Calu3 (cell line): ENCODE data around the gene MALRD1. TPM values are rescaled to one million over a fixed set of nuclear protein-coding genes. Genes with fewer than 3 reads are reported as not detected.
A peak's percentile ranks its signal among the peaks of the same experiment; 100 is the strongest.

Experiments used
- BruUV-seq: library from RNA; stranded (reverse); fragments of 400-500 nt; replicated peaks from 2 replicates; lab custom pipeline; 2021; lab: Mats Ljungman, UMichigan
- CTCF ChIA-PET: fragments of 300-600 bp; sonication (Branson Sonifier 250); formaldehyde crosslinking; loops from one replicate; lab custom pipeline; 2022; ENCODE audit warnings: antibody characterized with exemption; lab: Charles Lee
- DNase-seq: peaks from one replicate; pipeline ENCODE4 v3.0.0; 2022
- H3K27ac Mint-ChIP-seq: one replicate; pipeline ENCODE4 v1.8.0; 2022; ENCODE audit warnings: mixed read lengths; ENCODE audit not compliant: unreplicated experiment
- H3K27me3 Mint-ChIP-seq: one replicate; pipeline ENCODE4 v1.8.0; 2022; ENCODE audit warnings: mixed read lengths; ENCODE audit not compliant: unreplicated experiment
- H3K36me3 Mint-ChIP-seq: one replicate; pipeline ENCODE4 v1.8.0; 2022; ENCODE audit warnings: mild to moderate bottlenecking, moderate library complexity, mixed read lengths; ENCODE audit not compliant: insufficient read depth, unreplicated experiment
- H3K4me1 Mint-ChIP-seq: one replicate; pipeline ENCODE4 v1.8.0; 2022; ENCODE audit warnings: mild to moderate bottlenecking, low read depth, mixed read lengths; ENCODE audit not compliant: unreplicated experiment
- H3K4me3 Mint-ChIP-seq: one replicate; pipeline ENCODE4 v1.8.0; 2022; ENCODE audit warnings: mild to moderate bottlenecking, low read depth, moderate library complexity, mixed read lengths; ENCODE audit not compliant: unreplicated experiment
- H3K9me3 Mint-ChIP-seq: one replicate; pipeline ENCODE4 v1.8.0; 2022; ENCODE audit warnings: low read depth, mixed read lengths; ENCODE audit not compliant: unreplicated experiment
- CTCF ChIP-seq: fragments of 200-600 bp; IDR thresholded peaks from one replicate; pipeline ENCODE4 v1.8.0; 2022; ENCODE audit warnings: antibody characterized with exemption; ENCODE audit not compliant: unreplicated experiment
- intact Hi-C: fragments of 100-400 bp; cut with micrococcal nuclease; formaldehyde crosslinking; loops from one replicate; pipeline ENCODE4 v1.10.0; 2022; ENCODE audit not compliant: unreplicated experiment
- total RNA-seq: library from RNA; stranded (reverse); gene quantifications from 2 replicates; pipeline ENCODE4 v1.2.3, GENCODE V29; 2022

The MALRD1 gene
- total RNA-seq, 1 experiment from 2014 or later: not detected

- no peak for DNase-seq
- H3K36me3 Mint-ChIP-seq: no peaks in the 10 kb centered on the region
- no TSS peak for BruUV-seq
- no peak overlapping the region for H3K4me3 Mint-ChIP-seq
- CTCF ChIA-PET: interaction anchor here (0.5 kb wide), 1 partner anchor 36 kb away, joined by 3 read pairs; no protein-coding TSS in a partner anchor
- H3K27me3 Mint-ChIP-seq: no peaks in the 10 kb centered on the region
- H3K4me1 Mint-ChIP-seq: no peaks in the 10 kb centered on the region
- intact Hi-C loops: no loop called here
- H3K27ac Mint-ChIP-seq: no peak overlapping the region
- H3K9me3 Mint-ChIP-seq: no peaks in the 10 kb centered on the region
- TF ChIP-seq CTCF: no peak
Measured at GRCh38 chr10:19628767-19629560, 580.4 kb downstream of the MALRD1 start.

- Mint-ChIP-seq H3K27me3 (no peaks in the 10 kb centered on the region), H3K27ac (no peak overlapping the region), H3K4me3 (no peak overlapping the region), H3K36me3 (no peaks in the 10 kb centered on the region), H3K4me1 (no peaks in the 10 kb centered on the region), H3K9me3 (no peaks in the 10 kb centered on the region)
- DNase-seq: peak; percentile 3
- CTCF ChIA-PET: no interaction called here
- BruUV-seq: no TSS peak
- intact Hi-C loops: no loop called here
- no peak for TF ChIP-seq CTCF
Measured at GRCh38 chr10:19629567-19629966, 581.0 kb downstream of the MALRD1 start.

GRCh38 chr10:19634163-19634562 is 585.6 kb downstream of the MALRD1 start:
- CTCF ChIA-PET: no interaction called here
- DNase-seq: no peak
- H3K4me1 Mint-ChIP-seq: no peaks in the 10 kb centered on the region
- no TSS peak for BruUV-seq
- intact Hi-C loops: no loop called here
- peaks cover 2% of the 10 kb centered on the region for H3K9me3 Mint-ChIP-seq
- H3K36me3 Mint-ChIP-seq: no peaks in the 10 kb centered on the region
- no peak for TF ChIP-seq CTCF
- no peak overlapping the region for H3K27ac Mint-ChIP-seq
- no peak overlapping the region for H3K4me3 Mint-ChIP-seq
- no peaks in the 10 kb centered on the region for H3K27me3 Mint-ChIP-seq

- no peaks in the 10 kb centered on the region for H3K27me3 Mint-ChIP-seq
- DNase-seq: no peak
- no peaks in the 10 kb centered on the region for H3K36me3 Mint-ChIP-seq
- TF ChIP-seq CTCF: no peak
- BruUV-seq: no TSS peak
- no peak overlapping the region for H3K27ac Mint-ChIP-seq
- H3K4me1 Mint-ChIP-seq: no peaks in the 10 kb centered on the region
- H3K4me3 Mint-ChIP-seq: peak overlapping the region; percentile 36
- intact Hi-C loops: no loop called here
- CTCF ChIA-PET: no interaction called here
- peaks cover 2% of the 10 kb centered on the region for H3K9me3 Mint-ChIP-seq
Measured at GRCh38 chr10:19638182-19638895, 589.7 kb downstream of the MALRD1 start.
